ENCODE results near the gene CMC4.
A peak's percentile ranks its signal among the peaks of the same experiment; 100 is the strongest.

Gene CMC4, protein sequence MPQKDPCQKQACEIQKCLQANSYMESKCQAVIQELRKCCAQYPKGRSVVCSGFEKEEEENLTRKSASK

GRCh38 chrX:155070975-155071693 is at the start of gene CMC4, which contains the start of the genes BRCC3 and MTCP1:
Gene CMC4, minus strand, starts transcription at chrX:155071136. Its CDS starts 7,113 bp downstream, at chrX:155064023.
Gene BRCC3, plus strand, starts transcription at chrX:155071508. Its CDS starts 20 bp downstream, at chrX:155071528.
Gene MTCP1, minus strand, starts transcription at chrX:155071136. Its CDS starts 5,126 bp downstream, at chrX:155066010.
- DNase-seq: peak; percentile 92

DNA sequence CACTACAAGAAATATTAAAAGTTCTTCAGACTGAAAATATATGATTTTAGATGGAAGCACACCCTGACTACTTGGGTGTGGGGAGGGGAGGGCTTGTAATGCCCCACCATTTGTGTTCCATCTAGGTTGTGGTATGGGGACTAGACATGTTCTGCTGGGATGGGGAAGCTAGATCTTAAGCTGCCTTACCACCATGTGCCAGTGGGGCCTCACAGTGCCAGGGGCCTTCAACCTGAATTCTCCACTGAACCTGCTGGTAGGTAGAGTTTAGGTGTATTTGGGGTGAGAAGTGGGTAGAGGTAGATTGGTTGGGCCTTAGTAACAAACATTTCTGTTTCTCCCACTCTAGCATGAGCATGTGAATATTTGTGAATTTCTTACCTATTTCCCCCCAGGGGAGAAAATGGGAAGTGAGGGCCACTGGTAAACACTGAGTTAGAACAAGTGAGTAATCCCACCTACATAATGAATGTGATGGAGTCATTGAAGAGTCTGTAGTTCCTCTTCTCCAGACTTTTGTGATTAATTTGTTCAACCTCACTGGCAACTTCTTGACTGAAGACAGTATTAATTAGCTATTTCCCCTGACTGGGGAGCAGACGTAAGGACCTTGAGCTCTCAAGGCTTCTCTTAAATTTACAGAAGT is 44.4 kb upstream of the CMC4 start:
- no peak for DNase-seq

DNA sequence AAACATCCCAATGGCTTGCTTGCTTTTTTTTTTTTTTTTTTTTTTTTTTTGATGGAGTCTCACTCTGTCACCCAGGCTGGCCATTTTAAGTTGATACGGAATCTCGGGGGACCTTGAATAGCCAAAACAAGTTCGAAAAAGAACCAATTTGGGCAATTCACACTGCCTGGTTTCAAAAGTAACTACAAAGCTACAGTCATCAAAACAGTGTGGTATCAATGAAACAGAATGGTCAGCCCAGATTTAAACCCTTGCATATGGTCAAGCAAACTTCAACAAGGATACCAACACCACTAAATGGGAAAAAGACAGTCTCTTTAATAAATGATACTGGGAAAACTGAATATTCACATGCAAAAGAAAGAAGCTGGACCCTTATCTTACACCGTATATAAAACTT is 42.2 kb upstream of the CMC4 start:
- no peak for DNase-seq

DNA sequence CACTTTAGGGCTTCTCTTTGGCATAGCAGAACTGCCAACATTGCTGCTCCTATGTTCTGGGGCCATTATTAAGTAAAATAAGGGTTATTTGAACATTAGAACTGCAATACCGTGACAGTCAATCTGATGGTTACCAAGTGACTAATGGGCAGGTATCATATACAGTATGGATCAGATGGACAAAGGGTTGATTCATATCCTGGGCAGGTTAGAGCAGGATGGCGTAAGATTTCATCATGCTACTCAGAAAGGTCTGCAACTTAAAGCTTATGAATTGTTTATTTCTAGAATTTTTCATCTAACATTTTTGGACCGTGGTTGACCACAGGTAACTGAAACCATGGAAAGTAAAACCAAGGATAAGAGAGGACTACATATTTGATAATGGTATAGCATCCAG is 41.2 kb upstream of the CMC4 start:
- no peak for DNase-seq

GRCh38 chrX:155108427-155108826 is 37.5 kb upstream of the CMC4 start:
- DNase-seq: no peak

DNA sequence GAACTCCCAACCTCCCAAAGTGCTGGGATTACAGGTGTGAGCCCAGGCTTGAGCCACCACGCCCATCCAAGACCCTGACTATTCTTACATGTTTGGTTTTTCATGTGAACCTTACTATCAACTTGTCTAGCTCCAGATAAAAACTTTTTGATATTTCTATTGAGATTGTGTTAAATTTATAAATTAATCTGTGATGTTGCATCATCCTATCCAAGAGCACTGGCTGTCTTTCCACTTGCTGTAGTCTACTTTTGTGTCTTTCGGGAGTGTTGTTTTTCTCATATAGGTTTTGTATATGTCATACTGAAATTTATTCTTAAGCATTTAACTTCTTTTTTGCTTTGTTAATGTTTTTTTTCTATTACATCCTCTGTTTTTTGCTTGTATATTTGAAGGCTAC is 35.0 kb upstream of the CMC4 start:
- no peak for DNase-seq

DNA sequence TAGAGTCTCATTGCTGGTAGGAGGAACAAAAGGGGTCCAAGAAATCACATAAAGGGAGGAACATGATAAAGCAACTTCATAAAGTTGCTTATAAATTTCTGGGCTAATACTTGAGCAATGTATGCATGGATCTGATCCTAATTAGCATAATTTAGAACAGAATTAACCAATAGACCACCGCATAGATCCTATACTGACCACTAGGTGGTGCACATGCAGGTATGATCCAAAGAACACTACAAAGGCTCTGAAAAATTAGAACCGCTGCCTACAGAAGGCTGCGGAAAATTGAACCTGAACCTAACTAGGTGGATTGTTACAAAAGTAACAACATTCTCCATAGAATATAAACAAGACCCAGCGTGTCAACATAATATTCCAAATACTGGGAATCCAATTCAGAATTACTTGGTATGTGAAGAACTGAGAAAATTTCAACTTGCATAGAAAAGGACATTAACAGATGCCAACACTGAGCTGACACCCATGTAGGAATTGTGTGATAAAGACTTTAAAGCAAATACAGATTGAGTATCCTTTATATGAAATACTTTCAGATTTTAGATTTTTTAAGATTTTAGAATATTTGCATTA is 23.6 kb upstream of the CMC4 start:
- DNase-seq: no peak

DNA sequence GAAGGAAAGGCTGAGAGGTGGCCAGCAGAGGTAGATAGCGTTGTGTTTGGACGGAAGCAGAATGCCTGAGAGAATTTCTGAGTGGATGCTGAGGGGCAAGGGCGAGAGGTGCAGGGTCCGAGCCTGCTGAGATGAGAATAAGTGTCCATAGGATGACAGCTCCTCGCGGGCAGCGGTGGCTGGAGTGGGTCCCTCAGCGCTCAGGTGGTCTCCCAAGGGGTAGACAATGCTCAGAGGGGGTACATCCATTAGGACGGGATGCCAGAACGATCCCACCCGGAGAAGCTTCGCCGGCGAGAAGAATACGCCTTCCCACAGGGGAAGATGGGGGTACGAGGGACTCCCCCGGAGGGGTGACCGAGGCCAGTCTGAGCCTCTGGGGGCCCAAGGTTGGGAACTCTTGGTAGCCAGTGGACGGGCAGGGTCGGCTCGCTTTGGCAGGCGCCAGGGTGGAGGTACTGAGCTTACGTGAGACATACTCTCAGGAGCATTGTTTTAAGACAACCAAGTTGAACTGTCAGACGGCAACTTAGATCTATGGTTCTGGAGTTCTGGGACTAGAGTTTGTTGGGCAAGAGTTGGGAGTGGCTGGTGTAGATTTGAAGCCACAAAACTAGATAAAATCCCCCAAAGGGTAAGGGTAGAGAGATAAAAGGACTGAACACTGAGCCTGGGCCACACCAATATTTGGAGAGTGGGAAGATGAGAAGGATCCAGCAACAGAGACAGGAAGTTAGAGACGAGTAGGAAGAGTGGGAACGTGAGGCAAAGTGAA is 16.2 kb upstream of the CMC4 start:
- DNase-seq: no peak

GRCh38 chrX:155086202-155086840 is 15.4 kb upstream of the CMC4 start:
- DNase-seq: no peak

- no peak for DNase-seq
These were observed 851 bp upstream of the CMC4 start for GRCh38 chrX:155071694-155072280.

DNA sequence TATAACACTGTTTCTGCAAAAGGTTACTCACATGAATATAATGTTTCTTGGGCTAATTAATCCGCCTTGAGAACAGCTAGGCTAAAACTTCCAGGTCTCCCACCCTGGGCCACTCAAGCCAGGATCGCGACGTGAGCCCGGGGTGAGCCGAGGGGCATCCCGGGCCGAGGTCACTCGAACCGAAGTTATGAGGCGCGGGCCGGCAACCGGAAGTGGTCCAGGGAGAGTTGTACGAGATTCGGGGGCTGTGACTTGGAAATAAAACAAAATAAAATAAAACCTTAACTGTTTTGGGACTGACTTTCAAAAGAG is 317 bp downstream of the CMC4 start:
- DNase-seq: no peak

DNA sequence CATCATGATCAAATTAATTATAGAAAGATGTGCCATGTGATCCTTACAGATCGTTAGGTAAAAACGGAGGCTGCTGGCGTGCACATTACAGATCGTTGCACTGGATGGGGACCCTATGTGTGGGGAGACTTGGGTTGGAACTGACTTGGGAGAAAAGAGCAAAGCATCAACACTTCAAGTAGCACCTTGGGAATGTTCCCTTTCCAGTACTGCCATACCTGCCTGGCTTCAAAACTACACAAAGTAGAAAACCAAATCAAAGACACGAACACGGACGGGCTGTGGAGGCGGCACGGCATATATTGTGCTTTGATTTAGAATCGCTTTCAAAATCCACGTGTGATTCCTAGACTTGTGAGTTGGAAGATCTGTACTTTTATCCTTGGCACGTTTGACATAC is 898 bp downstream of the CMC4 start:
- DNase-seq: no peak

GRCh38 chrX:155069414-155069813 is 1.5 kb downstream of the CMC4 start:
- DNase-seq: no peak

DNA sequence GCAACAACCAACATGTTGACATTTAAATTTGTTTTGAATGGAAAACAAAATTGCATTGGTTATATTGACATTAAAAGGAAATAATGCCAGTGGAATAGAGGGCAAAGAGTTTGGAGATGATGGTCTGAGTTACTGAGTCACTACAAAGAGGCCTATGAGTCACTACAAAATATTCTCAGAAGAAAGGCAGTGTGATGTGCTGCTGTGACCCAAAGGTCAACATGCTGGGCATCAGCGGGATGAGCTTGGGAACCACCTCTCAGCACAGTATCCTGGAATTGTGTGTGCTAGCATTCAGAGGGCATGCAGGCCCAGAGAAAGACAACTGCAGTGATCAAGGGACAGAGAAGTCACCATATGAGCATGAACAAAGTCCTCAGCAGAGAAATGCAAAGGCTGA is 2.8 kb downstream of the CMC4 start:
- DNase-seq: no peak

DNA sequence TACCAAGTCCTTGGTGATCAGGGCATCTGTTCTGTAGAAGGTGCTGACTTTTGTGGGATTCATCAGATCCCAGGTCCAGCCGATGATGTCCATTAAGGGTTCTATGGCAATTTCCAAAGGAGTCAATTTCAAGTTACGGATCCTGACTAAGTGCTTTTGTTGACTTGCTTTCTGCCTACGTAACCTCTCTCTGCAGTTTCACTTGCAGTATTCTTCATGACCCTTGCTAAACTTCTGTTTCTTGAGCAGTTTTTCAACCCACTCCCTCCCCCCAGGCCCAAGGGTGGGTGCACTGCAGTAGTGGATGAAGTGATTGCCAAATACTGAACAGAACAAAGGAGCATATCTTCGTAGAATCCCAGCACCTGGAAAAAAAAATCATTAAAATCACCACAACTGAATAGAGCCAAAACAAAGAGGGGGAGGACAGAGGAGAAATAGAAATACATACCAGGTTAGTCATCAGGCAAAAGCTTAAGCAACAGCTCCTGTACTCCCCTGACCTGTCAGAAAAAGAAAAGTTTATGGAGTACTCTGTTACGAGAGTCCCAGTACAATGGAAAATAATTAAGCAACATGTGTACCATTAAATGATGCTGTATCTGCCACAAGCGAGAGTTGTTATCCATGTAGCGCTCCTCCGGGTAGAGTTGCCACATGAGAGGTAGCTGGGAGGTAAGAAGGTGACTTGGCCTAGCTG is 5.8 kb downstream of the CMC4 start:
- DNase-seq: no peak

GRCh38 chrX:155061760-155062159 is 9.2 kb downstream of the CMC4 start:
- no peak for DNase-seq

DNA sequence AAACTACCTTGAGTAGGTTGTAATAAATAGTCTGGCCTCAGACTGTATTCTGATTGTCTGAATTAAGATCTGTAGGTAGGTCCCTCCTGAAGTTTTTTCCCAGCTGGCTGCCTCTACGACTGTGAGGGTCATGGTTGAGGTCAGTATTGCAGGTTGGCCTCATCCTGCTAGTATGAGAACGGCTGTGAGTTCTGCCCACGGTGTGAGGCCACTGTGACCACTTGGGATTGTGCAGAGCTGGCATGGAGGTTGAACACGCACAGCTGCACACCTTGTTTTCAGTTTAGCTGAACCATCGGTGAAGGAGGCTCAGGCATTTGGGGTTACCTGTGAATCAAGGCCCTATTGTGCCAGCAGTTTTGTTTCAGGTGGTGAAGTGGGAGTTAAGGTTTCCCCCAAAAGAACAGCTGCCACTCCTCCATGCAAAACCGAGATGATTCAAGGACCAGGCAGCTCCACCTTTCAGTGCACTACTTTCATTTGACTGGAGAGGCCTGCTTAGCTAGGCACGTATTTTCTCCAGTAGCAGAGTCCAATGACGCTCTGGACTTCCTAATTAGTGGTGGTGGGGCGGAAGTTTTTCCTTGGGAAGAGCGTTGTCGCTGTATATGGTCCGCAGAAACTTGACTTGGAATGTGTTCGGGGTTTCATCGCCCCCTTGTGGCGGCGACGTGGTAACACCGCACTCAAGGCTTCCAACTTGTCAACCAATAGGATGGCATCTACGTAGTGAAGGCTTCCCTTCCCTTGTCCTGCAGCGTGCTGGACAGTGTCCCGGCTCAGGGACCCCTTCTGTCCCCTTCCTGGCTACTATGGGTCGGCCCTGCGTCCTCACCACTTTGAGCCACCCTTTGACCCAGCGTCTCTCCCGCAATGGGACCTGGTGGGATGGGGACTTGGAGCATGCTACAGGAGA is 13.8 kb downstream of the CMC4 start:
- DNase-seq: peak; percentile 42

DNA sequence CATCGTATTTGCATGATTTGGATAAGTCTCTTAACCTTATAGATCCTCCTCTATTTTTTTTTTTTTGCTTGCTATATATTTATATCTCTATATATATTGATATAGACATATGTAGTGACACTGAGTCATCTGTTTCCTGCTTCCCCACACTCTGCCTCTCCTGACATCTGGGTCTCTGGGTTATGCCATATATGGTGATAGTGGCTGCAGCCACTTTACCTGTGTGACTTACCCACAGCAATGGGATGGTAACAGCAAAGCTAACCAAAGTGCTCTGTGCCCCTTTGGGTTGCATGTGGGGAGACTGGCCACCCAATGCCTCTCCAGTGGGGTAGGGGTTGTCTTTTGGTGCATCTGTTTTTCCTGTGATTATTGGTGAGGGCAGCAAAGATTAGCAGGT is 14.5 kb downstream of the CMC4 start:
- no peak for DNase-seq

- DNase-seq: no peak
These were observed 15.4 kb downstream of the CMC4 start for GRCh38 chrX:155055494-155055893.

DNA sequence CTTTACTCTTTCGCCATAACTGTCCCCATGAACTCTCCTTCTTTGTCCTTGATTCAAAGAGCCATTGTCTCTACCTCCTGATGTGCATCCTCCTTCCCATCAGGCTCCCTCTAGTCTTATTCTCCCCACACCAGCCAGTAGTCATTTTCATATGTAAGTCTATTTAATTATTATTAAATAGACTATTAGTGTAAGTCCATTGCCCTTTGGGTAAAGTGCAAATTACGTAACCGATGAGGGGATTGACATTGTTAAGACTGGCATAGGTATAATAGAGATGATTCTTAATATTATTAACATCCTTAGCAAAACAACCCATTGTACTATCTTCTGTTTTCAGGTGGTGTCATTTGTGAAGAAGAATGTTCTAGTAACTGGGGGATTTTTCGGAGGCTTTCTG is 16.7 kb downstream of the CMC4 start:
- no peak for DNase-seq

GRCh38 chrX:155053656-155054055 is 17.3 kb downstream of the CMC4 start:
- no peak for DNase-seq

Data from NCI-H2107 (cell line).